A549 (cell line): ENCODE data around the gene UHRF1.

Experiments
- EHMT2 ChIP-seq: fragments of 200-600 bp; sonication (generic); IDR thresholded peaks from 2 replicates; pipeline ENCODE4 v1.6.1; 2016; ENCODE audit warnings: antibody characterized with exemption, low read depth, mild to moderate bottlenecking, moderate library complexity
- HDAC2 ChIP-seq: fragments of 200-600 bp; sonication (generic); IDR thresholded peaks from 2 replicates; pipeline ENCODE4 v1.6.1; 2016
- HOXB5 ChIP-seq: fragments of 250-450 bp; sonication (Bioruptor Pico); IDR thresholded peaks from 2 replicates; pipeline ENCODE4 v1.5.0; 2020; ENCODE audit warnings: mild to moderate bottlenecking, moderate library complexity
- KDM1A ChIP-seq: fragments of 200-600 bp; sonication (generic); IDR thresholded peaks from 2 replicates; pipeline ENCODE4 v1.6.1; 2016; ENCODE audit warnings: low read depth, mild to moderate bottlenecking
- NFE2L2 ChIP-seq: fragments of 150-350 bp; conservative IDR thresholded peaks from 2 replicates; pipeline ENCODE4 v1.6.1; 2014; ENCODE audit warnings: low read length
- RAD21 ChIP-seq, 2 experiments: fragments of >200 bp in 1 of 2; sonication (Bioruptor Twin) in 1 of 2; formaldehyde crosslinking in 1 of 2; IDR thresholded peaks in 1 of 2; conservative IDR thresholded peaks in 1 of 2; 2 replicates in 1 of 2; 3 replicates in 1 of 2; pipeline ENCODE4 v1.6.1; 2012 to 2018; ENCODE audit warnings: inconsistent platforms in 1 of 2
- TF ChIP-seq, protein P1 (sequence below): fragments of >200 bp; sonication (Bioruptor Twin); formaldehyde crosslinking; IDR thresholded peaks from 3 replicates; pipeline ENCODE4 v1.5.1; 2016
- TF ChIP-seq, protein P2 (sequence below): fragments of 200-600 bp; sonication (generic); IDR thresholded peaks from 2 replicates; pipeline ENCODE4 v1.6.1; 2016; ENCODE audit warnings: antibody characterized with exemption, mild to moderate bottlenecking, moderate library complexity

DNA sequence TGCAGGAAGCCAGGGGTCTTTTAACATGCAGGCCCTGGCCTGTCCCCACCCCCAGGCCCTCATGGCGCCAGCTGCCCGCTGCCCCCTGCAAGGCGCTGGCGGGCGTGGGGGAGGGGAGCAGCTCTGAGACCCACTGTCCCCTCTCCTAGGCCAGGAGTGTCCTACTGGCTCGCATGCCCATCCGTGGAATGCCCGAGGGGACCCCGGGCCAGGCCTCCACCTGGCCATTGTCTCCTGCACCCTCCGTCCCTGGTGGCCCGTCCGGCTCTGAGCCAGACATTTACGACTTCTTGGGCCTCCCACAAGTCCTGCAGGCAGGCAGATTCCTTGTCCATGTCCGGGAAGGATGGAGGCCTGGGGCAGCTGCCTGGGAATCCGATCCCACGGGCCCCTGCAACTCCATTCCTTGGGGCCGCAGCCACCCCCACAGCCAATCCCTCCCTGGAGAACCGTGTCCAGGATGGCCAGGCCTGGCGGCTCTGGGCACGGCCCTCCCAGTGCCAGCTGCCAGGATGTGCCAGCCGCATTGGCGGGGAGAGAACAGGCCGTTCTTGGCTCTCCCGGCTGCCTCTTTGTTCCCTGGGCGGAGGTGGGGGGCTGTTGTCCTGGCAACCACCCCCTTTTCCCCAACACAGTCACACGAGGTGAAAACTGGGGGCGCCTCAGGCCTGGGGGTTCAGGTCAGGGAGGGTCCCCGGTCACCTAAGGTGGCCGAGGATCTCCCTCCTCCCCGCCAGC, 31.4 kb upstream of the UHRF1 start:
- TF ChIP-seq NFE2L2 (no peak), KDM1A (no peak), HDAC2 (no peak), HOXB5 (CRISPR knock-in tag) (no peak), RAD21 (conservative IDR thresholded peaks at IDR 0.05 in 1 of 2, IDR thresholded peaks at IDR 0.05 in 1 of 2) (no peak), EHMT2 (no peak)
- TF ChIP-seq, protein P1, sequence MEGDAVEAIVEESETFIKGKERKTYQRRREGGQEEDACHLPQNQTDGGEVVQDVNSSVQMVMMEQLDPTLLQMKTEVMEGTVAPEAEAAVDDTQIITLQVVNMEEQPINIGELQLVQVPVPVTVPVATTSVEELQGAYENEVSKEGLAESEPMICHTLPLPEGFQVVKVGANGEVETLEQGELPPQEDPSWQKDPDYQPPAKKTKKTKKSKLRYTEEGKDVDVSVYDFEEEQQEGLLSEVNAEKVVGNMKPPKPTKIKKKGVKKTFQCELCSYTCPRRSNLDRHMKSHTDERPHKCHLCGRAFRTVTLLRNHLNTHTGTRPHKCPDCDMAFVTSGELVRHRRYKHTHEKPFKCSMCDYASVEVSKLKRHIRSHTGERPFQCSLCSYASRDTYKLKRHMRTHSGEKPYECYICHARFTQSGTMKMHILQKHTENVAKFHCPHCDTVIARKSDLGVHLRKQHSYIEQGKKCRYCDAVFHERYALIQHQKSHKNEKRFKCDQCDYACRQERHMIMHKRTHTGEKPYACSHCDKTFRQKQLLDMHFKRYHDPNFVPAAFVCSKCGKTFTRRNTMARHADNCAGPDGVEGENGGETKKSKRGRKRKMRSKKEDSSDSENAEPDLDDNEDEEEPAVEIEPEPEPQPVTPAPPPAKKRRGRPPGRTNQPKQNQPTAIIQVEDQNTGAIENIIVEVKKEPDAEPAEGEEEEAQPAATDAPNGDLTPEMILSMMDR = no peak
- TF ChIP-seq, protein P2, sequence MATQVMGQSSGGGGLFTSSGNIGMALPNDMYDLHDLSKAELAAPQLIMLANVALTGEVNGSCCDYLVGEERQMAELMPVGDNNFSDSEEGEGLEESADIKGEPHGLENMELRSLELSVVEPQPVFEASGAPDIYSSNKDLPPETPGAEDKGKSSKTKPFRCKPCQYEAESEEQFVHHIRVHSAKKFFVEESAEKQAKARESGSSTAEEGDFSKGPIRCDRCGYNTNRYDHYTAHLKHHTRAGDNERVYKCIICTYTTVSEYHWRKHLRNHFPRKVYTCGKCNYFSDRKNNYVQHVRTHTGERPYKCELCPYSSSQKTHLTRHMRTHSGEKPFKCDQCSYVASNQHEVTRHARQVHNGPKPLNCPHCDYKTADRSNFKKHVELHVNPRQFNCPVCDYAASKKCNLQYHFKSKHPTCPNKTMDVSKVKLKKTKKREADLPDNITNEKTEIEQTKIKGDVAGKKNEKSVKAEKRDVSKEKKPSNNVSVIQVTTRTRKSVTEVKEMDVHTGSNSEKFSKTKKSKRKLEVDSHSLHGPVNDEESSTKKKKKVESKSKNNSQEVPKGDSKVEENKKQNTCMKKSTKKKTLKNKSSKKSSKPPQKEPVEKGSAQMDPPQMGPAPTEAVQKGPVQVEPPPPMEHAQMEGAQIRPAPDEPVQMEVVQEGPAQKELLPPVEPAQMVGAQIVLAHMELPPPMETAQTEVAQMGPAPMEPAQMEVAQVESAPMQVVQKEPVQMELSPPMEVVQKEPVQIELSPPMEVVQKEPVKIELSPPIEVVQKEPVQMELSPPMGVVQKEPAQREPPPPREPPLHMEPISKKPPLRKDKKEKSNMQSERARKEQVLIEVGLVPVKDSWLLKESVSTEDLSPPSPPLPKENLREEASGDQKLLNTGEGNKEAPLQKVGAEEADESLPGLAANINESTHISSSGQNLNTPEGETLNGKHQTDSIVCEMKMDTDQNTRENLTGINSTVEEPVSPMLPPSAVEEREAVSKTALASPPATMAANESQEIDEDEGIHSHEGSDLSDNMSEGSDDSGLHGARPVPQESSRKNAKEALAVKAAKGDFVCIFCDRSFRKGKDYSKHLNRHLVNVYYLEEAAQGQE = no peak
